Esophagus muscularis mucosa (tissue), 4 donors: ENCODE data around the gene LPAR1. TPM values are rescaled to one million over a fixed set of nuclear protein-coding genes. Genes with fewer than 3 reads are reported as not detected.

Experiments
- DNase-seq: peaks from one replicate; pipeline ENCODE4 v3.0.0-alpha.2; 2017; ENCODE audit errors: extremely low spot score
- H3K27ac ChIP-seq, 4 donors: fragments of 200-600 bp; sonication (generic); replicated peaks in 1 of 4; 1 replicate in 3 of 4; 2 replicates in 1 of 4; pipeline ENCODE4 v1.5.1; 2016 to 2019; ENCODE audit warnings: mild to moderate bottlenecking in 1 of 4
- H3K27me3 ChIP-seq, 4 donors: fragments of 200-600 bp; sonication (generic); one replicate each; pipeline versions ENCODE4 v1.5.1 to v1.6.0; 2016 to 2019
- H3K36me3 ChIP-seq, 4 donors: fragments of 200-600 bp; sonication (generic); one replicate each; pipeline ENCODE4 v1.5.1; 2016 to 2019
- H3K4me1 ChIP-seq, 4 donors: fragments of 200-600 bp; sonication (generic); one replicate each; pipeline ENCODE4 v1.5.1; 2016 to 2019
- H3K4me3 ChIP-seq, 4 donors: fragments of 200-600 bp; sonication (generic); 1 replicate in 2 of 4; 2 replicates in 2 of 4; pipeline ENCODE4 v1.5.1; 2016 to 2019; ENCODE audit warnings: mild to moderate bottlenecking in 4 of 4, moderate library complexity in 1 of 4
- H3K9me3 ChIP-seq, 4 donors: fragments of 200-600 bp; sonication (generic); 1 replicate in 3 of 4; 2 replicates in 1 of 4; pipeline ENCODE4 v1.5.1; 2016 to 2019
- CTCF ChIP-seq, 3 experiments: fragments of 200-600 bp in 2 of 3; fragments of 450-650 bp in 1 of 3; sonication (generic) in 2 of 3; IDR thresholded peaks; one replicate each; pipeline ENCODE4 v1.5.1; 2017 to 2019; ENCODE audit warnings: antibody characterized with exemption in 3 of 3, mild to moderate bottlenecking in 2 of 3, moderate library complexity in 1 of 3
- EP300 ChIP-seq: sonication (generic); formaldehyde crosslinking; IDR thresholded peaks from one replicate; pipeline ENCODE4 v1.6.1; 2017; ENCODE audit warnings: antibody characterized with exemption
- POLR2A ChIP-seq: fragments of 450-650 bp; IDR thresholded peaks from one replicate; pipeline ENCODE4 v1.6.1; 2017; ENCODE audit warnings: antibody characterized with exemption, moderate library complexity, mild to moderate bottlenecking, low read depth
- POLR2AphosphoS5 ChIP-seq, 2 donors: sonication (generic); formaldehyde crosslinking; IDR thresholded peaks; one replicate each; pipeline ENCODE4 v1.6.1; 2017; ENCODE audit warnings: antibody characterized with exemption in 2 of 2
- WGBS: methylation state at CpG from one replicate; pipeline ENCODE4 v1.1.5; 2018; 5-methylcytosine and 5-hydroxymethylcytosine counted together
- intact Hi-C: fragments of 100-400 bp; cut with DNase I; formaldehyde crosslinking; loops from one replicate; pipeline ENCODE4 v1.15.1; 2023
- total RNA-seq, 4 donors: library from RNA; depleted of rRNA; stranded (reverse); fragments of >200 nt; gene quantifications; one replicate each; pipeline versions ENCODE4 v1.1.0 to v1.2.1, GENCODE V29; 2016

Gene LPAR1
- total RNA-seq, 4 donors from 2014 or later, result 34.1 to 55.5 (median 48.8) TPM

GRCh38 chr9:110856772-110857171, 181.5 kb downstream of the LPAR1 start:
- H3K36me3 ChIP-seq, result no peaks in the 10 kb centered on the region
- no peak for TF ChIP-seq POLR2A
- no peak for TF ChIP-seq CTCF (IDR thresholded peaks at IDR 0.05)
- TF ChIP-seq EP300, result no peak
- TF ChIP-seq POLR2AphosphoS5 (IDR thresholded peaks at IDR 0.05), result no peak
- H3K4me3 ChIP-seq, result no peak overlapping the region
- H3K27ac ChIP-seq, result no peak overlapping the region
- intact Hi-C loops, result no loop called here
- H3K9me3 ChIP-seq, result peaks cover 0 to 18% (median 5%) of the 10 kb centered on the region in 4 donors
- no peak for DNase-seq
- H3K27me3 ChIP-seq, result no peaks in the 10 kb centered on the region
- H3K4me1 ChIP-seq, result no peaks in the 10 kb centered on the region
- 91% methylated on average over 3 of the region's 3 CpGs for WGBS

- H3K36me3 ChIP-seq, result no peaks in the 10 kb centered on the region
- peaks cover 0 to 11% (median 5%) of the 10 kb centered on the region in 4 donors for H3K9me3 ChIP-seq
- H3K4me3 ChIP-seq, result no peak overlapping the region
- no peak overlapping the region for H3K27ac ChIP-seq
- WGBS, result 83% methylated on average over 6 of the region's 6 CpGs
- no peak for TF ChIP-seq POLR2AphosphoS5 (IDR thresholded peaks at IDR 0.05)
- TF ChIP-seq CTCF (IDR thresholded peaks at IDR 0.05), result no peak
- TF ChIP-seq POLR2A, result no peak
- TF ChIP-seq EP300, result no peak
- peaks cover 0 to 8% (median 3%) of the 10 kb centered on the region in 4 donors for H3K4me1 ChIP-seq
- no peaks in the 10 kb centered on the region for H3K27me3 ChIP-seq
- intact Hi-C loops, result no loop called here
- DNase-seq, result no peak
Observed at GRCh38 chr9:110850401-110851135, 187.7 kb downstream of the LPAR1 start.

- intact Hi-C loops, result no loop called here
- H3K4me1 ChIP-seq, result peaks cover 0 to 8% (median 3%) of the 10 kb centered on the region in 4 donors
- H3K4me3 ChIP-seq, result no peak overlapping the region
- TF ChIP-seq POLR2AphosphoS5 (IDR thresholded peaks at IDR 0.05), result no peak
- no peak for TF ChIP-seq CTCF (IDR thresholded peaks at IDR 0.05)
- TF ChIP-seq EP300, result no peak
- TF ChIP-seq POLR2A, result no peak
- 17% methylated on average over 3 of the region's 3 CpGs for WGBS
- DNase-seq, result no peak
- peak overlapping the region in 1 of 4 donors; percentile 42 for H3K27ac ChIP-seq
- no peaks in the 10 kb centered on the region for H3K9me3 ChIP-seq
- H3K27me3 ChIP-seq, result no peaks in the 10 kb centered on the region
- no peaks in the 10 kb centered on the region for H3K36me3 ChIP-seq
Observed at GRCh38 chr9:110847671-110848070, 190.6 kb downstream of the LPAR1 start.

DNA sequence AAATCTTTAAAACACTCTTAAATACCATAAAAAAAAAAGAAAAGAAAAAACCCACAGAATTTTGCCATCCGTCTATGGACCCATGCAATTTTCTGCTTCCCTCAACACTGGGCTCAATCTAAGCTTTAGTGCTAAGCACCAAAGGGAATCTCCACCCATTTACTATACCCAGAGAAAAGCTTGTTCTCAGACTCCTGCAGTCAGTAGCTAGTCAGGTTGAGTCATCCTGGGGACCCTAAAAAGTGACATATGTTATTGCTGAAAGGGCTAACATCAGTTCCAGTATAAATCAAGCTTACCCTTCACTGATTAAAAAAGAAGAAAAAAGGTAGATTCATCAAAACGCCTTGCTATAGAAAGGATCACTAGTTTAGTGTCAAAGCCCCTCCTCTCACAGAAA, 192.1 kb downstream of the LPAR1 start:
- Histone ChIP-seq H3K4me3 (no peak overlapping the region), H3K36me3 (no peaks in the 10 kb centered on the region), H3K27ac (no peak overlapping the region), H3K4me1 (peaks cover 0 to 8% (median 3%) of the 10 kb centered on the region in 4 donors), H3K9me3 (no peaks in the 10 kb centered on the region), H3K27me3 (no peaks in the 10 kb centered on the region)
- TF ChIP-seq POLR2AphosphoS5 (IDR thresholded peaks at IDR 0.05), result no peak
- no peak for TF ChIP-seq EP300
- no peak for TF ChIP-seq POLR2A
- 88% methylated on average over 2 of the region's 2 CpGs for WGBS
- no peak for DNase-seq
- intact Hi-C loops, result no loop called here

GRCh38 chr9:110844121-110844520, 194.1 kb downstream of the LPAR1 start:
- 95% methylated on average over 1 of the region's 1 CpG for WGBS

More at GRCh38 chr9:110844121-110844520, 194.1 kb downstream of the LPAR1 start:
- Histone ChIP-seq H3K27ac (no peak overlapping the region), H3K4me3 (no peak overlapping the region), H3K4me1 (peaks cover 0 to 8% (median 3%) of the 10 kb centered on the region in 4 donors), H3K9me3 (no peaks in the 10 kb centered on the region), H3K27me3 (no peaks in the 10 kb centered on the region), H3K36me3 (no peaks in the 10 kb centered on the region)
- DNase-seq, result no peak
- TF ChIP-seq POLR2A (no peak), CTCF (IDR thresholded peaks at IDR 0.05) (no peak), EP300 (no peak), POLR2AphosphoS5 (IDR thresholded peaks at IDR 0.05) (no peak)
- intact Hi-C loops, result no loop called here
